Left lung (tissue), 10 donors: ENCODE measurements around the gene AUTS2. TPM values are rescaled to one million over a fixed set of nuclear protein-coding genes. Genes with fewer than 3 reads are reported as not detected.

Source experiments
- ATAC-seq: fragments of 200-7000 bp; cut with Tn5 transposase; one replicate; pipeline ENCODE4 v1.9.1; 2020; ENCODE audit warnings: moderate library complexity
- DNase-seq, 4 donors: peaks; one replicate each; pipeline ENCODE4 v3.0.0-alpha.2; 2013 to 2020
- H3K27ac ChIP-seq, 2 donors: fragments of 200-600 bp; sonication (generic) in 1 of 2; one replicate each; pipeline versions ENCODE4 v1.5.0 to v1.8.0; 2020 to 2021
- H3K27me3 ChIP-seq, 2 donors: fragments of 200-600 bp; sonication (generic) in 1 of 2; one replicate each; pipeline versions ENCODE4 v1.5.0 to v1.8.0; 2020 to 2021
- H3K36me3 ChIP-seq, 2 donors: fragments of 200-600 bp; sonication (generic) in 1 of 2; one replicate each; pipeline versions ENCODE4 v1.5.0 to v1.8.0; 2020 to 2021
- H3K4me1 ChIP-seq, 2 donors: fragments of 200-600 bp; one replicate each; pipeline ENCODE4 v1.8.0; 2021
- H3K4me3 ChIP-seq, 2 donors: fragments of 200-600 bp; sonication (generic) in 1 of 2; one replicate each; pipeline versions ENCODE4 v1.5.0 to v1.8.0; 2020 to 2021; ENCODE audit warnings: mild to moderate bottlenecking in 1 of 2
- H3K9me3 ChIP-seq, 2 donors: fragments of 200-600 bp; sonication (generic) in 1 of 2; one replicate each; pipeline versions ENCODE4 v1.5.0 to v1.8.0; 2020 to 2021
- intact Hi-C, 2 donors: fragments of 100-400 bp; cut with DNase I; formaldehyde crosslinking; loops; one replicate each; pipeline versions ENCODE4 v1.11.2 to v1.14.2; 2022
- polyA plus RNA-seq, 6 donors: library from polyadenylated mRNA; unstranded; fragments of 120-200 nt; gene quantifications; one replicate each; pipeline ENCODE4 v1.2.1, GENCODE V29; 2013; ENCODE audit not compliant: insufficient read length in 6 of 6
- total RNA-seq, 2 donors: library from RNA; stranded (reverse); fragmentation: NEBNext Ultra II Directional; extraction: Animal tissue kit (Norgen Biotek cat#: 25700); gene quantifications; one replicate each; pipeline ENCODE4 v1.2.1, GENCODE V29; 2021
- TF ChIP-seq, protein P1 (sequence below), 2 donors: fragments of 200-600 bp; sonication (generic) in 1 of 2; IDR thresholded peaks; one replicate each; pipeline versions ENCODE4 v1.5.0 to v1.8.0; 2021; ENCODE audit warnings: antibody characterized with exemption in 2 of 2
- donor health status: DM: no; HTN: yes; CAD: no.
- donor health status: DM: no; HTN: no; CAD: no.

Gene AUTS2
- total and polyA plus RNA-seq, 8 donors = 40.4 to 119 (median 103) TPM

DNA sequence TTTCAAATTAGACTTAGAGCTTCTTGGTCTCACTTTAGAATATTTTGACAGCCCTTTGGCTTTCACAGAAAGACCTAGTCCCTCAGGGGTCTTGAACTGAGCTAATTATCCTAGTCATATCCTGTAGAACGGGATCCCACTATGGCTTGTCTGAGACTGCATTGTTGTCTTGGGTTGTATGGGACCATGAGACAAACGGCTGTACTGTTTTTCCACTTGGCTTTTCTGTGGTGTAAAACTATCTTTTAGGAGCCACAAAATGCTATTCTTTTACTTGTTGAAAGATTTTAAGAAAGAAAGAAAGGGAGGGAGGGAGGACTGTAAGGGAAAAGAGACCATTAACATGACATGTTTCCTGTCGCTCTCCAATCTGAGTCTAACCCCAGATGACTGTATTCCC, 432.5 kb downstream of the AUTS2 start:
- no peaks in the 10 kb centered on the region for H3K27me3 ChIP-seq
- no peak for DNase-seq
- ATAC-seq = no peak
- H3K36me3 ChIP-seq = no peaks in the 10 kb centered on the region
- intact Hi-C loops = no loop called here
- no peaks in the 10 kb centered on the region for H3K9me3 ChIP-seq
- no peak overlapping the region for H3K4me3 ChIP-seq
- H3K4me1 ChIP-seq = no peaks in the 10 kb centered on the region
- TF ChIP-seq, protein P1, sequence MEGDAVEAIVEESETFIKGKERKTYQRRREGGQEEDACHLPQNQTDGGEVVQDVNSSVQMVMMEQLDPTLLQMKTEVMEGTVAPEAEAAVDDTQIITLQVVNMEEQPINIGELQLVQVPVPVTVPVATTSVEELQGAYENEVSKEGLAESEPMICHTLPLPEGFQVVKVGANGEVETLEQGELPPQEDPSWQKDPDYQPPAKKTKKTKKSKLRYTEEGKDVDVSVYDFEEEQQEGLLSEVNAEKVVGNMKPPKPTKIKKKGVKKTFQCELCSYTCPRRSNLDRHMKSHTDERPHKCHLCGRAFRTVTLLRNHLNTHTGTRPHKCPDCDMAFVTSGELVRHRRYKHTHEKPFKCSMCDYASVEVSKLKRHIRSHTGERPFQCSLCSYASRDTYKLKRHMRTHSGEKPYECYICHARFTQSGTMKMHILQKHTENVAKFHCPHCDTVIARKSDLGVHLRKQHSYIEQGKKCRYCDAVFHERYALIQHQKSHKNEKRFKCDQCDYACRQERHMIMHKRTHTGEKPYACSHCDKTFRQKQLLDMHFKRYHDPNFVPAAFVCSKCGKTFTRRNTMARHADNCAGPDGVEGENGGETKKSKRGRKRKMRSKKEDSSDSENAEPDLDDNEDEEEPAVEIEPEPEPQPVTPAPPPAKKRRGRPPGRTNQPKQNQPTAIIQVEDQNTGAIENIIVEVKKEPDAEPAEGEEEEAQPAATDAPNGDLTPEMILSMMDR (IDR thresholded peaks at IDR 0.05) = no peak
- H3K27ac ChIP-seq = no peak overlapping the region

DNA sequence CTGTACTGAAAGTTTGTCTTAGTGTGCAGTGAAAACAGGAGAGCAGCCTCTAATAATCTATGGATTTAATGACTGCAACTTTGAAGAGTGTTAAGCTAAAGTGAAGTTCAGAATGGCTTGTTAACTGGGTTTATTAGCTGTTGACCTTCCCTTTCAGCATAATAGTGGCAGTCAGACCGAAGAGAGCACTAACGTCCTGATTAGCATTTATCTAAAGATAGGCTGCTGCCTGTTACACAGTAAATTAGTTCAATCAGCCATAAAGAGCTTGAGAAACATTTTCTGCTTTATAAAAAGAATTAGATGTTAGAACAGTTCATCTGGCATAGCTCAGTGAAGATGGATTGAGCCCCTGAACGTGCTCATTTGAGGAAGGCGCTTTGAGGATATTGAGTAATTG, 433.0 kb downstream of the AUTS2 start:
- no peak overlapping the region for H3K4me3 ChIP-seq
- intact Hi-C loops = no loop called here
- ATAC-seq (no peak), DNase-seq (no peak)
- TF ChIP-seq, protein P1 (IDR thresholded peaks at IDR 0.05) = no peak
- no peaks in the 10 kb centered on the region for H3K27me3 ChIP-seq
- H3K9me3 ChIP-seq = no peaks in the 10 kb centered on the region
- no peaks in the 10 kb centered on the region for H3K36me3 ChIP-seq
- no peaks in the 10 kb centered on the region for H3K4me1 ChIP-seq
- no peak overlapping the region for H3K27ac ChIP-seq

DNA sequence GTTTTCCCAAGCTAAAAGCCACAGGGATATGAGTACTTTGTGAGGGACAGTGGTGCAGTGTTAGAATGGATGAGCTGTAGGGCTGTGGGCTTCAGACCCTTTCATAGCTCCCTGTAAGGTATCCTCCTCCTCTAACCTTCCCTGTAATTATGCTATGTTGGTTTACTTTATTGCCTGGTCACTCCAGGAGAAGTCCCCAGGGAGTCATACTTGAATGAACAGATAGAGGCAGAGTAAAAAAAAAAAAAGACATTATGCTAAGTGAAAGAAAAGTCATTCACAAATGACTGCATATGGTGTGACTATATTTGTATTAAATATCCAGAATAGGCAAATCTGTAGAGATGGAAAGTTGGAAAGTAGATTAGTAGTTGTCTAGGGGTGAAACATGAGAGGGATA, 434.4 kb downstream of the AUTS2 start:
- intact Hi-C loops = no loop called here
- no peak overlapping the region for H3K27ac ChIP-seq
- H3K4me1 ChIP-seq = no peaks in the 10 kb centered on the region
- no peak overlapping the region for H3K4me3 ChIP-seq
- no peak for ATAC-seq
- TF ChIP-seq, protein P1 (IDR thresholded peaks at IDR 0.05) = no peak
- no peaks in the 10 kb centered on the region for H3K27me3 ChIP-seq
- H3K36me3 ChIP-seq = no peaks in the 10 kb centered on the region
- no peak for DNase-seq
- no peaks in the 10 kb centered on the region for H3K9me3 ChIP-seq

DNA sequence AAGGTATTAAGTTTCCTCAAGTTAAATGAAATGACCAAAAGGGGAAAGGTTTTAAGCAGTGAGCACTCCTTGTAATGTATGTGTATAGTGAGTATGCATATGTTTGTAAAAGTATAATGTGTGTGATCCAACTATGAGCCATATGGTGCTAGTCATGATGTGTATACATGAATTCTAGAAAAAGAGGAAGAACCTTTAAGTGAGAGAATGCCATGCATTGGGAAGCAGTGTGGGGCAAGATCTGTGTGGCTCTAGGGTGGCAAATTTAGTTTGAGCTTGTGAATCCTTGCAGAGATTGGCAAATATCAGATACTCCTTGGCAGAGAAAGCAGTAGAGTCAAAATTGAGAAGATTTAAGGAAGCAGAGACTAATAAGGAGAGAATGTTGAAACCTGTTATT, 435.0 kb downstream of the AUTS2 start:
- no peak for DNase-seq
- H3K4me3 ChIP-seq = no peak overlapping the region
- TF ChIP-seq, protein P1 (IDR thresholded peaks at IDR 0.05) = no peak
- intact Hi-C loops = no loop called here
- ATAC-seq = no peak
- H3K36me3 ChIP-seq = no peaks in the 10 kb centered on the region
- H3K4me1 ChIP-seq = no peaks in the 10 kb centered on the region
- H3K9me3 ChIP-seq = no peaks in the 10 kb centered on the region
- H3K27ac ChIP-seq = no peak overlapping the region
- H3K27me3 ChIP-seq = no peaks in the 10 kb centered on the region

DNA sequence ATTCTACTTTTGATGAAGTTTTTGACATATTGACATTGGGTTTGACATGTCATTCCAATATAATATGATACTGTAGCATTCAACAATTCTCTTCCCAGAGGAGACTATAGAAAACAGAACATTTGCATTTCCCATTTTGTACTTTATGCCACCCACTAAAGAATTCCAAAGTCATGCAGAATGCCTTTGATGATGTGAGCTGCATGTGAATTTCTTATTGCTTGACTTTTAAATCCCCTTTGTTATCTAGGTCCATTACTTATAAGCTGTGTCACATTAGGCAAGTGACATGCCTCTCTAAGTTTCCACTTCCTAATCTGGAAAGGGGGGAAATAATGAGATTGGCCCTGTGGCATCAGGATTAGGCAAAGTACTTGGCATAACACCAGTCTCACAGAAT, 436.7 kb downstream of the AUTS2 start:
- intact Hi-C loops = no loop called here
- H3K4me3 ChIP-seq = no peak overlapping the region
- TF ChIP-seq, protein P1 (IDR thresholded peaks at IDR 0.05) = no peak
- DNase-seq (no peak), ATAC-seq (no peak)
- H3K27me3 ChIP-seq = no peaks in the 10 kb centered on the region
- no peaks in the 10 kb centered on the region for H3K9me3 ChIP-seq
- H3K36me3 ChIP-seq = no peaks in the 10 kb centered on the region
- H3K4me1 ChIP-seq = no peaks in the 10 kb centered on the region
- no peak overlapping the region for H3K27ac ChIP-seq
